Ectodermal cell (in vitro differentiated cells): Measurements from ENCODE around the gene MEIS3.
"Not testable (repeated sequence)": the region's sequence is repeated elsewhere in the genome, so short reads cannot be mapped to it uniquely, and the experiment has no call there.

ENCODE experiments used
- H3K27ac ChIP-seq: 2 replicates; pipeline ENCODE4 v1.7.0; 2013; ENCODE audit warnings: mild to moderate bottlenecking, low read depth, low read length; ENCODE audit not compliant: insufficient read depth, poor library complexity, severe bottlenecking
- H3K27me3 ChIP-seq: 2 replicates; pipeline ENCODE4 v1.7.0; 2013; ENCODE audit warnings: mild to moderate bottlenecking, low read length; ENCODE audit not compliant: insufficient read depth, control insufficient read depth, poor library complexity, severe bottlenecking
- H3K36me3 ChIP-seq: one replicate; pipeline ENCODE4 v1.7.0; 2013; ENCODE audit warnings: low read length; ENCODE audit not compliant: control insufficient read depth, insufficient read depth
- H3K4me1 ChIP-seq: one replicate; pipeline ENCODE4 v1.7.0; 2013; ENCODE audit warnings: low read length; ENCODE audit not compliant: control insufficient read depth, insufficient read depth
- H3K4me3 ChIP-seq: 2 replicates; pipeline ENCODE4 v1.7.0; 2013; ENCODE audit warnings: low read depth, low read length, control low read depth; ENCODE audit not compliant: insufficient read depth
- H3K9me3 ChIP-seq: 2 replicates; pipeline ENCODE4 v1.7.0; 2013; ENCODE audit warnings: mild to moderate bottlenecking, low read length, moderate library complexity; ENCODE audit not compliant: control insufficient read depth
- WGBS, 2 experiments: methylation state at CpG; one replicate each; pipeline ENCODE4 v1.1.7; 2013; ENCODE audit warnings: missing lambda C conversion rate in 2 of 2; 5-methylcytosine and 5-hydroxymethylcytosine counted together

MEIS3 gene

GRCh38 chr19:47386582-47386981 lies 32.7 kb downstream of the MEIS3 start:
- H3K4me3 ChIP-seq, H3K27ac ChIP-seq, H3K27me3 ChIP-seq, H3K36me3 ChIP-seq, H3K9me3 ChIP-seq, H3K4me1 ChIP-seq: not testable (repeated sequence)
- WGBS, 2 experiments: 94 to 96% methylated on average over 11 to 12 of the region's 12 CpGs

GRCh38 chr19:47384533-47384932 lies 34.8 kb downstream of the MEIS3 start:
- not testable (repeated sequence) for H3K9me3 ChIP-seq, H3K27ac ChIP-seq, H3K27me3 ChIP-seq, H3K4me1 ChIP-seq, H3K4me3 ChIP-seq
- 92 to 94% methylated on average over 4 of the region's 4 CpGs for WGBS, 2 experiments
- peaks cover 17% of the 10 kb centered on the region for H3K36me3 ChIP-seq

GRCh38 chr19:47383890-47384289 lies 35.4 kb downstream of the MEIS3 start:
- not testable (repeated sequence) for H3K4me1 ChIP-seq, H3K27me3 ChIP-seq, H3K27ac ChIP-seq, H3K9me3 ChIP-seq, H3K4me3 ChIP-seq
- peaks cover 17% of the 10 kb centered on the region for H3K36me3 ChIP-seq
- WGBS, 2 experiments: 91 to 94% methylated on average over 5 of the region's 5 CpGs

GRCh38 chr19:47381653-47382279 lies 37.6 kb downstream of the MEIS3 start:
- H3K4me1 ChIP-seq: no peaks in the 10 kb centered on the region
- no peaks in the 10 kb centered on the region for H3K27me3 ChIP-seq
- no peaks in the 10 kb centered on the region for H3K9me3 ChIP-seq
- H3K4me3 ChIP-seq: no peak overlapping the region
- 90 to 93% methylated on average over 11 of the region's 11 CpGs for WGBS, 2 experiments
- H3K27ac ChIP-seq: no peak overlapping the region
- H3K36me3 ChIP-seq: peaks cover 23% of the 10 kb centered on the region

- Histone ChIP-seq H3K4me1 (no peaks in the 10 kb centered on the region), H3K9me3 (no peaks in the 10 kb centered on the region), H3K27me3 (no peaks in the 10 kb centered on the region), H3K27ac (no peak overlapping the region), H3K4me3 (no peak overlapping the region), H3K36me3 (peaks cover 29% of the 10 kb centered on the region)
- 94 to 97% methylated on average over 14 of the region's 14 CpGs for WGBS, 2 experiments
Observed at GRCh38 chr19:47381121-47381520, 38.2 kb downstream of the MEIS3 start.

GRCh38 chr19:47380559-47380958 lies 38.8 kb downstream of the MEIS3 start:
- H3K27me3 ChIP-seq: no peaks in the 10 kb centered on the region
- no peaks in the 10 kb centered on the region for H3K9me3 ChIP-seq
- H3K27ac ChIP-seq: no peak overlapping the region
- no peak overlapping the region for H3K4me3 ChIP-seq
- 95 to 97% methylated on average over 6 of the region's 6 CpGs for WGBS, 2 experiments
- H3K4me1 ChIP-seq: no peaks in the 10 kb centered on the region
- H3K36me3 ChIP-seq: peaks cover 35% of the 10 kb centered on the region

- WGBS, 2 experiments: 94 to 95% methylated on average over 23 of the region's 23 CpGs
- Histone ChIP-seq H3K9me3 (no peaks in the 10 kb centered on the region), H3K27me3 (no peaks in the 10 kb centered on the region), H3K4me3 (no peak overlapping the region), H3K36me3 (peaks cover 43% of the 10 kb centered on the region), H3K27ac (no peak overlapping the region), H3K4me1 (no peaks in the 10 kb centered on the region)
Observed at GRCh38 chr19:47379381-47379938, 39.9 kb downstream of the MEIS3 start.

GRCh38 chr19:47378246-47378645 lies 41.1 kb downstream of the MEIS3 start:
- H3K9me3 ChIP-seq: no peaks in the 10 kb centered on the region
- no peak overlapping the region for H3K4me3 ChIP-seq
- peaks cover 52% of the 10 kb centered on the region for H3K36me3 ChIP-seq
- H3K27ac ChIP-seq: no peak overlapping the region
- no peaks in the 10 kb centered on the region for H3K27me3 ChIP-seq
- WGBS, 2 experiments: 96 to 98% methylated on average over 11 of the region's 11 CpGs
- H3K4me1 ChIP-seq: no peaks in the 10 kb centered on the region

- H3K4me1 ChIP-seq: no peaks in the 10 kb centered on the region
- no peak overlapping the region for H3K4me3 ChIP-seq
- 92 to 94% methylated on average over 12 of the region's 12 CpGs for WGBS, 2 experiments
- H3K27me3 ChIP-seq: no peaks in the 10 kb centered on the region
- no peaks in the 10 kb centered on the region for H3K9me3 ChIP-seq
- H3K36me3 ChIP-seq: peaks cover 56% of the 10 kb centered on the region
- no peak overlapping the region for H3K27ac ChIP-seq
Observed at GRCh38 chr19:47377801-47378200, 41.5 kb downstream of the MEIS3 start.

GRCh38 chr19:47377208-47377701 lies 42.1 kb downstream of the MEIS3 start:
- H3K9me3 ChIP-seq: no peaks in the 10 kb centered on the region
- WGBS, 2 experiments: 96 to 97% methylated on average over 16 of the region's 16 CpGs
- peaks cover 57% of the 10 kb centered on the region for H3K36me3 ChIP-seq
- no peaks in the 10 kb centered on the region for H3K27me3 ChIP-seq
- H3K4me3 ChIP-seq: no peak overlapping the region
- H3K27ac ChIP-seq: no peak overlapping the region
- no peaks in the 10 kb centered on the region for H3K4me1 ChIP-seq
